Spleen (tissue), 7 donors: ENCODE measurements around the gene PARVA.

Experiments used
- POLR2AphosphoS5 ChIP-seq, 3 donors: sonication (generic); formaldehyde crosslinking; IDR thresholded peaks; one replicate each; pipeline ENCODE4 v1.5.1; 2017; ENCODE audit warnings: antibody characterized with exemption in 3 of 3
- TF ChIP-seq, protein P1 (sequence below), 11 experiments: fragments of 200-600 bp in 7 of 11; fragments of 450-650 bp in 4 of 11; sonication (generic) in 4 of 11; IDR thresholded peaks in 8 of 11; conservative IDR thresholded peaks in 3 of 11; 1 replicate in 7 of 11; 2 replicates in 4 of 11; pipeline versions ENCODE4 v1.4.0 to v1.8.0; 2016 to 2021; ENCODE audit warnings: antibody characterized with exemption in 11 of 11, inconsistent platforms in 4 of 11, mild to moderate bottlenecking in 1 of 11
- donor health status: DM: no; HTN: no; CAD: no; lungs with moderate emphysema.
- donor health status: DM: no; HTN: no; CAD: no.
- donor health status: DM: no; HTN: no; CAD: no.

DNA sequence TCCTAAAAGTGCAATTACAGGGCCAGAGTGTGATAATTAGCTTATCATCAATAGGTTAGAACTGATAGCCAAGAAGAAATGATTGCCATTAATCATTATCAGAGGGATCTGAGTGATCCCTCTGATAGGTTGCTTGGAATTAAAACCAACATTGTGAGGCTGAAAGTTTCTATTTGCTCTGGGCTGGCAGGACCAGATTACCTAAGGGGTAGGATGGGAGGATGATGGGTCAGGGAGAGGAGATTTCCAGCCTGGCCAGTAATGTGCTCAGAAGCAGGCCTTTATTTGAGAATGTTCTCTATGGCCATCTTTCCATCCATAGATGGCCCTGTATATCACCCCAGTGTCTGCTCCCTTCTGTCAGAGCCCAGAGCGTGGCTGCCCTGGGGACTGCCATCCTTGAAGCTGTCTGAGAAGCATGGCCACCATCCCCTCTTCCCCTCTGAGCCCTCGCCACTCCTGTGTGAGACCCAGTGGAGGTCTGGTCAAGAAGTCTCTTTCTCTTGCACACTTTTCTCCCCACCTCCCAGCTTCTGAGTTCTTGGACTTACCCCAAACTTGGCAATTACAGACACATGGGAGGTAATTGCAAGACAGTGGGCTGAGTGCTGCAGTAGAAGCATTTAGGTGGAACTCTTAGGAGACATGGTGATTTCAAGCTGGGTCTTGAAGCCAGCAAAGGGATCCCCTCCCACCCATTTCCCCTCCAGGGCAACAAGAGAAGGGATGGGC lies 11.7 kb downstream of the PARVA start:
- TF ChIP-seq, protein P1, sequence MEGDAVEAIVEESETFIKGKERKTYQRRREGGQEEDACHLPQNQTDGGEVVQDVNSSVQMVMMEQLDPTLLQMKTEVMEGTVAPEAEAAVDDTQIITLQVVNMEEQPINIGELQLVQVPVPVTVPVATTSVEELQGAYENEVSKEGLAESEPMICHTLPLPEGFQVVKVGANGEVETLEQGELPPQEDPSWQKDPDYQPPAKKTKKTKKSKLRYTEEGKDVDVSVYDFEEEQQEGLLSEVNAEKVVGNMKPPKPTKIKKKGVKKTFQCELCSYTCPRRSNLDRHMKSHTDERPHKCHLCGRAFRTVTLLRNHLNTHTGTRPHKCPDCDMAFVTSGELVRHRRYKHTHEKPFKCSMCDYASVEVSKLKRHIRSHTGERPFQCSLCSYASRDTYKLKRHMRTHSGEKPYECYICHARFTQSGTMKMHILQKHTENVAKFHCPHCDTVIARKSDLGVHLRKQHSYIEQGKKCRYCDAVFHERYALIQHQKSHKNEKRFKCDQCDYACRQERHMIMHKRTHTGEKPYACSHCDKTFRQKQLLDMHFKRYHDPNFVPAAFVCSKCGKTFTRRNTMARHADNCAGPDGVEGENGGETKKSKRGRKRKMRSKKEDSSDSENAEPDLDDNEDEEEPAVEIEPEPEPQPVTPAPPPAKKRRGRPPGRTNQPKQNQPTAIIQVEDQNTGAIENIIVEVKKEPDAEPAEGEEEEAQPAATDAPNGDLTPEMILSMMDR (IDR thresholded peaks at IDR 0.05 in 8 of 11, conservative IDR thresholded peaks at IDR 0.05 in 3 of 11), result no peak
- no peak for TF ChIP-seq POLR2AphosphoS5 (IDR thresholded peaks at IDR 0.05)
